ENCODE data around the gene GPR68. TPM values are rescaled to one million over a fixed set of nuclear protein-coding genes. Genes with fewer than 3 reads are reported as not detected.

Gene GPR68
- total RNA-seq, 2 experiments from 2014 or later, result 0.13 to 0.84 TPM

- CTCF ChIA-PET (ENCODE audit: unreplicated experiment), result no interaction called here
- intact Hi-C loops (cut with micrococcal nuclease; ENCODE audit: unreplicated experiment), result no loop called here
- H3K27ac ChIP-seq (ENCODE audit: low read depth, low read length, poor library complexity, severe bottlenecking), result no peak overlapping the region
- no peaks in the 10 kb centered on the region for H3K9me2 ChIP-seq (ENCODE audit: insufficient read depth, low read length)
- H3K4me2 ChIP-seq (ENCODE audit: low read length), result no peak overlapping the region
- BruUV-seq (replicated peaks), result no TSS peak
- no peak overlapping the region for H2AFZ ChIP-seq (ENCODE audit: low read length)
- H3K4me1 ChIP-seq (ENCODE audit: insufficient read depth, low read length, poor library complexity, severe bottlenecking), result peaks cover 29% of the 10 kb centered on the region
- H3K4me3 ChIP-seq (ENCODE audit: low read depth, low read length, poor library complexity, severe bottlenecking), result no peak overlapping the region
- POLR2A ChIA-PET, result no interaction called here
- no peaks in the 10 kb centered on the region for H3K36me3 ChIP-seq (ENCODE audit: insufficient read depth, low read length)
- no peaks in the 10 kb centered on the region for H4K20me1 ChIP-seq (ENCODE audit: insufficient read depth, low read length)
- H3K79me2 ChIP-seq (ENCODE audit: insufficient read depth, low read depth, low read length), result no peaks in the 10 kb centered on the region
- no peaks in the 10 kb centered on the region for H3K9me3 ChIP-seq (ENCODE audit: low read length)
- TF ChIP-seq EZH2phosphoT487 (IDR thresholded peaks at IDR 0.05; ENCODE audit: borderline replicate concordance, low read depth, low read length) (no peak), CTCF (conservative IDR thresholded peaks at IDR 0.05; ENCODE audit: low read length) (no peak)
- no peak for DNase-seq (ENCODE audit: low spot score)
Observed at GRCh38 chr14:91225025-91225424, 19.5 kb downstream of the GPR68 start.

GRCh38 chr14:91223028-91223783 lies 21.3 kb downstream of the GPR68 start:
- Histone ChIP-seq H2AFZ (ENCODE audit: low read length) (no peak overlapping the region), H3K4me3 (ENCODE audit: low read depth, low read length, poor library complexity, severe bottlenecking) (no peak overlapping the region), H3K9me2 (ENCODE audit: insufficient read depth, low read length) (no peaks in the 10 kb centered on the region), H3K27ac (ENCODE audit: low read depth, low read length, poor library complexity, severe bottlenecking) (no peak overlapping the region), H3K36me3 (ENCODE audit: insufficient read depth, low read length) (no peaks in the 10 kb centered on the region), H3K79me2 (ENCODE audit: insufficient read depth, low read depth, low read length) (no peaks in the 10 kb centered on the region), H3K9me3 (ENCODE audit: low read length) (no peaks in the 10 kb centered on the region), H4K20me1 (ENCODE audit: insufficient read depth, low read length) (no peaks in the 10 kb centered on the region), H3K4me1 (ENCODE audit: insufficient read depth, low read length, poor library complexity, severe bottlenecking) (peaks cover 10% of the 10 kb centered on the region), H3K4me2 (ENCODE audit: low read length) (no peak overlapping the region)
- ChIA-PET CTCF (ENCODE audit: unreplicated experiment) (no interaction called here), POLR2A (interaction anchor here (0.6 to 1.4 kb wide), 3 partner anchors 18 to 509 kb away, joined by 3 to 4 read pairs (median 3); no protein-coding TSS in a partner anchor)
- no TSS peak for BruUV-seq (replicated peaks)
- no peak for TF ChIP-seq EZH2phosphoT487 (IDR thresholded peaks at IDR 0.05; ENCODE audit: borderline replicate concordance, low read depth, low read length)
- no peak for TF ChIP-seq CTCF (conservative IDR thresholded peaks at IDR 0.05; ENCODE audit: low read length)
- intact Hi-C loops (cut with micrococcal nuclease; ENCODE audit: unreplicated experiment), result no loop called here
- no peak for DNase-seq (ENCODE audit: low spot score)

GRCh38 chr14:91221270-91221669 lies 23.2 kb downstream of the GPR68 start:
- Histone ChIP-seq H3K27ac (ENCODE audit: low read depth, low read length, poor library complexity, severe bottlenecking) (no peak overlapping the region), H3K36me3 (ENCODE audit: insufficient read depth, low read length) (peaks cover 7% of the 10 kb centered on the region; the same call in 1 of the 2 replicates), H3K4me2 (ENCODE audit: low read length) (no peak overlapping the region), H3K79me2 (ENCODE audit: insufficient read depth, low read depth, low read length) (no peaks in the 10 kb centered on the region), H3K9me3 (ENCODE audit: low read length) (no peaks in the 10 kb centered on the region), H2AFZ (ENCODE audit: low read length) (no peak overlapping the region), H3K4me1 (ENCODE audit: insufficient read depth, low read length, poor library complexity, severe bottlenecking) (peaks cover 4% of the 10 kb centered on the region), H3K9me2 (ENCODE audit: insufficient read depth, low read length) (no peaks in the 10 kb centered on the region), H4K20me1 (ENCODE audit: insufficient read depth, low read length) (no peaks in the 10 kb centered on the region), H3K4me3 (ENCODE audit: low read depth, low read length, poor library complexity, severe bottlenecking) (no peak overlapping the region)
- DNase-seq (ENCODE audit: low spot score), result no peak
- TF ChIP-seq CTCF (conservative IDR thresholded peaks at IDR 0.05; ENCODE audit: low read length) (no peak), EZH2phosphoT487 (IDR thresholded peaks at IDR 0.05; ENCODE audit: borderline replicate concordance, low read depth, low read length) (no peak)
- ChIA-PET CTCF (ENCODE audit: unreplicated experiment) (no interaction called here), POLR2A (no interaction called here)
- intact Hi-C loops (cut with micrococcal nuclease; ENCODE audit: unreplicated experiment), result no loop called here
- BruUV-seq (replicated peaks), result no TSS peak

All from OCI-LY7 (cell line).